Measurements from ENCODE around the gene MUC4.
A peak's percentile ranks its signal among the peaks of the same experiment; 100 is the strongest.

Gene MUC4, protein sequence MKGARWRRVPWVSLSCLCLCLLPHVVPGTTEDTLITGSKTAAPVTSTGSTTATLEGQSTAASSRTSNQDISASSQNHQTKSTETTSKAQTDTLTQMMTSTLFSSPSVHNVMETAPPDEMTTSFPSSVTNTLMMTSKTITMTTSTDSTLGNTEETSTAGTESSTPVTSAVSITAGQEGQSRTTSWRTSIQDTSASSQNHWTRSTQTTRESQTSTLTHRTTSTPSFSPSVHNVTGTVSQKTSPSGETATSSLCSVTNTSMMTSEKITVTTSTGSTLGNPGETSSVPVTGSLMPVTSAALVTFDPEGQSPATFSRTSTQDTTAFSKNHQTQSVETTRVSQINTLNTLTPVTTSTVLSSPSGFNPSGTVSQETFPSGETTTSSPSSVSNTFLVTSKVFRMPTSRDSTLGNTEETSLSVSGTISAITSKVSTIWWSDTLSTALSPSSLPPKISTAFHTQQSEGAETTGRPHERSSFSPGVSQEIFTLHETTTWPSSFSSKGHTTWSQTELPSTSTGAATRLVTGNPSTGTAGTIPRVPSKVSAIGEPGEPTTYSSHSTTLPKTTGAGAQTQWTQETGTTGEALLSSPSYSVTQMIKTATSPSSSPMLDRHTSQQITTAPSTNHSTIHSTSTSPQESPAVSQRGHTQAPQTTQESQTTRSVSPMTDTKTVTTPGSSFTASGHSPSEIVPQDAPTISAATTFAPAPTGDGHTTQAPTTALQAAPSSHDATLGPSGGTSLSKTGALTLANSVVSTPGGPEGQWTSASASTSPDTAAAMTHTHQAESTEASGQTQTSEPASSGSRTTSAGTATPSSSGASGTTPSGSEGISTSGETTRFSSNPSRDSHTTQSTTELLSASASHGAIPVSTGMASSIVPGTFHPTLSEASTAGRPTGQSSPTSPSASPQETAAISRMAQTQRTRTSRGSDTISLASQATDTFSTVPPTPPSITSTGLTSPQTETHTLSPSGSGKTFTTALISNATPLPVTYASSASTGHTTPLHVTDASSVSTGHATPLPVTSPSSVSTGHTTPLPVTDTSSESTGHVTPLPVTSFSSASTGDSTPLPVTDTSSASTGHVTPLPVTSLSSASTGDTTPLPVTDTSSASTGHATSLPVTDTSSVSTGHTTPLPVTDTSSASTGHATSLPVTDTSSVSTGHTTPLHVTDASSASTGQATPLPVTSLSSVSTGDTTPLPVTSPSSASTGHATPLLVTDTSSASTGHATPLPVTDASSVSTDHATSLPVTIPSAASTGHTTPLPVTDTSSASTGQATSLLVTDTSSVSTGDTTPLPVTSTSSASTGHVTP (N-terminal part only)

DNA sequence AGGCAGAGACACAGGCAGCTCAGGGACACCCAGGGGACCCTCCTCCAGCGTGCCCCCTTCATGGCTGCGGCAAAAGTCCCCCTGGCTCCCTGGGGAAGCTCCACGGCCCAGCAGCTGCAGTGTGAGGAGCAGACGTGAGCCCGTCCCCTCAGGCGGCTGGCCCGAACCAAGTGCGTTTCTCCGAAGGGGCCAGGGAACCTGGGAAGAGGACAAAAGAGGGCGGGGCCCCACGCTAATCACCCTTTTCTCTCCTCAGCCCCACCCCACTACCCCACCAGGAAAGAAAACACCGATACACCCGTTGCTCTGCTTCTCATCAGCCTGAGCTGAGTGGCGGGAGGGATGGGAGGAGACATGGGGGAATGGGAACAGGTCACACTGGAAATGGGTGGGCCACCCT lies at the start of gene MUC4:
MUC4 (minus strand) TSS at position 174 of the 400 bp plus-strand sequence; CDS start at position 62, 112 bp downstream.
- H3K4me3 ChIP-seq (ENCODE audit: low read length) = no peak within 1 kb of the TSS
- DNase-seq (ENCODE audit: low read depth) = no peak
- TF ChIP-seq, protein P1, sequence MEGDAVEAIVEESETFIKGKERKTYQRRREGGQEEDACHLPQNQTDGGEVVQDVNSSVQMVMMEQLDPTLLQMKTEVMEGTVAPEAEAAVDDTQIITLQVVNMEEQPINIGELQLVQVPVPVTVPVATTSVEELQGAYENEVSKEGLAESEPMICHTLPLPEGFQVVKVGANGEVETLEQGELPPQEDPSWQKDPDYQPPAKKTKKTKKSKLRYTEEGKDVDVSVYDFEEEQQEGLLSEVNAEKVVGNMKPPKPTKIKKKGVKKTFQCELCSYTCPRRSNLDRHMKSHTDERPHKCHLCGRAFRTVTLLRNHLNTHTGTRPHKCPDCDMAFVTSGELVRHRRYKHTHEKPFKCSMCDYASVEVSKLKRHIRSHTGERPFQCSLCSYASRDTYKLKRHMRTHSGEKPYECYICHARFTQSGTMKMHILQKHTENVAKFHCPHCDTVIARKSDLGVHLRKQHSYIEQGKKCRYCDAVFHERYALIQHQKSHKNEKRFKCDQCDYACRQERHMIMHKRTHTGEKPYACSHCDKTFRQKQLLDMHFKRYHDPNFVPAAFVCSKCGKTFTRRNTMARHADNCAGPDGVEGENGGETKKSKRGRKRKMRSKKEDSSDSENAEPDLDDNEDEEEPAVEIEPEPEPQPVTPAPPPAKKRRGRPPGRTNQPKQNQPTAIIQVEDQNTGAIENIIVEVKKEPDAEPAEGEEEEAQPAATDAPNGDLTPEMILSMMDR (IDR thresholded peaks at IDR 0.05; ENCODE audit: insufficient read depth, low read depth, low read length, missing control alignments) = no peak

GRCh38 chr3:195860456-195860855 lies 48.7 kb upstream of the MUC4 start:
- TF ChIP-seq, protein P1 (IDR thresholded peaks at IDR 0.05; ENCODE audit: insufficient read depth, low read depth, low read length, missing control alignments) = no peak
- no peak overlapping the region for H3K4me3 ChIP-seq (ENCODE audit: low read length)
- no peak for DNase-seq (ENCODE audit: low read depth)

GRCh38 chr3:195859846-195860411 lies 48.2 kb upstream of the MUC4 start:
- TF ChIP-seq, protein P1 (IDR thresholded peaks at IDR 0.05; ENCODE audit: insufficient read depth, low read depth, low read length, missing control alignments) = no peak
- no peak overlapping the region for H3K4me3 ChIP-seq (ENCODE audit: low read length)

DNA sequence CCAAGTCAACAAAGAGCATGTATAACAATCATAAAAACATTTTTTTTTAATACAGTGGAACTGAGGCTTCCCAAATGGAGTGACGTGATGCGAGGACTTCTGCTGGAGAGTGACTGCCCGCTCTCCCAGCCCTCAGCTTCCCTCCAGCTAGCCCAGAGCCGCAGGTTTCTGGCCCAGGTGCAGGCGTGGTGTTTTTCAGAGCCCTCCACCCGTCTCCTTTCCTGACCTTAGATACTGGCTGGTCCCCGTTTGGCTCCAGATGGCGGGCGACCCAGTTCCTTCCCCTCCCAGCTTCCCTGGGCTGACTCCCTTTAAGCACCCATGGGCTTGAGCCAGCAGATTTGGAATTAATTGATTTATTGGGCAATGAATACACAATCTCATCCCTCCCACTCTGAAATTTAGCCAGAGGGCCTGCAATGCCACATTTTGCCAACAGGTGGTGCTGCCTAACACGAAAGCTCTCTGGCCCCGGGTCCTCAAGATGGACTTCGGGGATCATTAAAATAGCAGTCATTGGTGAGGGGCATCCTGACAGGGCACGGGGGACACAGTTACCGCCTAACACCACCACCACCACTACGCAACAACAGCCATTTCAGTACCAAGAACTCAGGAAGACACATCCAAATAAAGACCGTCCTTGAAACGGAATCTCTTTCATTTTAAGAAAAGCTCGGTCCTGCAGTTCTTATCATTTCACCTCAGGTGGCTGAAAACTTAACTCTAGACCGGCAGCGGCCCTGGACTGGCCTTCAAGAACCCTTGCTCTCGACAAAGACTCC lies 47.5 kb upstream of the MUC4 start:
- no peak overlapping the region for H3K4me3 ChIP-seq (ENCODE audit: low read length)
- TF ChIP-seq, protein P1 (IDR thresholded peaks at IDR 0.05; ENCODE audit: insufficient read depth, low read depth, low read length, missing control alignments) = peak; percentile 98
- DNase-seq (ENCODE audit: low read depth) = peak; percentile 65

More at GRCh38 chr3:195859846-195860411, 48.2 kb upstream of the MUC4 start:
- no peak for DNase-seq (ENCODE audit: low read depth)

GRCh38 chr3:195856410-195857084 lies 44.8 kb upstream of the MUC4 start:
- no peak overlapping the region for H3K4me3 ChIP-seq (ENCODE audit: low read length)
- no peak for DNase-seq (ENCODE audit: low read depth)
- TF ChIP-seq, protein P1 (IDR thresholded peaks at IDR 0.05; ENCODE audit: insufficient read depth, low read depth, low read length, missing control alignments) = no peak

Data from epithelial cell of esophagus (primary cell).